Left hindlimb (tissue), 1 donor: ENCODE results near the gene PTPN13.

ENCODE experiments used
- DNase-seq: peaks from one replicate; pipeline ENCODE4 v3.0.0-alpha.2; 2018

PTPN13 gene

DNA sequence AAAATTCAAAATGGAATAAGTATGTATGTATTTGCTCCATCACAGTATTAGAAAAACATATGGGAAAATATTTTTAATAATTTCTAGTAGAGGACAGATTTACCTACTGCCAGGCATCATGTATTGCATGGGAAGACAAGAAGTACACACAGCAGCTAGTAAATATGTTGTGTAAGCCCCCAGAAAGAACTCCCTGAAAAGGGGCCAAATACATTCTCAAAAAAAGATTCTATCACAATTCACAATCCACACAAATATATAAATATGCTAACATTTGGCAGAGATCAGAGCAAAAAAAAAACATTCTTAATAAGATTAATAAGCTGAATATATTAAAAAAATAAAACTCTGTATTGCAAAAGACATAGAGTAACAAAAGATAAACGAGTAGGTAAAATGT is 227.0 kb downstream of the PTPN13 start:
- no peak for DNase-seq

DNA sequence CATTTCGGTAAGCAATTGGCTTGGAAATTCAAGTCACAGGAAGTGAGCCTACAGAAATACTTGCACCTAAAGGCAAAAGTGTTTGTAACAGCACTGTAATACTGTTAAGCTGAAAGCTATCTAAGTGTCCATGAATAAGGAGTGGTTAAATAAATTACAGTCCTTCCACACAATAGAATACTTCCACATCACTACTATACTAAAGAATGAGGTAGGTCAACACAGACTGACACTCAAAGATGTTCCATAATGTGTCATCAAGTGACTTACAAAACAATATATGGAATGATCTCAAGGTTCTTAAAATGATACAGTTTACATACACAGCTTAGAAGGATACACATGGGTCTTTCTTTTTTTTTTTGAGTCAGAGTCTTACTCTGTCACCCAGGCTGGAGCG is 228.0 kb downstream of the PTPN13 start:
- DNase-seq, result no peak

DNA sequence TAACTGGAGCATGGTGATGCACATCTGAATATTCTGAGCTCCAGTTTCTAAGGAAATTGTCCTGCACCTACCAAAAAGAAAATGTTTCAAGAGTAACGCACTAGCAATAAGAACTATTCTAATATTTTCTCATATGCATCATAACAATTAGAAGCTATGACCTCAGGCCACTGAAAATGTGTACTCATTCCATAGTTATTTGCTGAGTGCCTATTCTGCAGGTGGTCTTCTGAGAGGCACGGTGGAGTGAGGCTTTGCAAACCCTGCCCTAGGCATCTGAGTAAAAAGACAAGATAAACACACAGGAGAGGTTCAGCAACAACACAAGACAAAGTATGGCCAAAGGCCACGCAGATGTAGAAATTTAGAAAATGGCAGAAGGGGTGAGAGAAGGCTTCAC is 231.4 kb downstream of the PTPN13 start:
- DNase-seq, result no peak

DNA sequence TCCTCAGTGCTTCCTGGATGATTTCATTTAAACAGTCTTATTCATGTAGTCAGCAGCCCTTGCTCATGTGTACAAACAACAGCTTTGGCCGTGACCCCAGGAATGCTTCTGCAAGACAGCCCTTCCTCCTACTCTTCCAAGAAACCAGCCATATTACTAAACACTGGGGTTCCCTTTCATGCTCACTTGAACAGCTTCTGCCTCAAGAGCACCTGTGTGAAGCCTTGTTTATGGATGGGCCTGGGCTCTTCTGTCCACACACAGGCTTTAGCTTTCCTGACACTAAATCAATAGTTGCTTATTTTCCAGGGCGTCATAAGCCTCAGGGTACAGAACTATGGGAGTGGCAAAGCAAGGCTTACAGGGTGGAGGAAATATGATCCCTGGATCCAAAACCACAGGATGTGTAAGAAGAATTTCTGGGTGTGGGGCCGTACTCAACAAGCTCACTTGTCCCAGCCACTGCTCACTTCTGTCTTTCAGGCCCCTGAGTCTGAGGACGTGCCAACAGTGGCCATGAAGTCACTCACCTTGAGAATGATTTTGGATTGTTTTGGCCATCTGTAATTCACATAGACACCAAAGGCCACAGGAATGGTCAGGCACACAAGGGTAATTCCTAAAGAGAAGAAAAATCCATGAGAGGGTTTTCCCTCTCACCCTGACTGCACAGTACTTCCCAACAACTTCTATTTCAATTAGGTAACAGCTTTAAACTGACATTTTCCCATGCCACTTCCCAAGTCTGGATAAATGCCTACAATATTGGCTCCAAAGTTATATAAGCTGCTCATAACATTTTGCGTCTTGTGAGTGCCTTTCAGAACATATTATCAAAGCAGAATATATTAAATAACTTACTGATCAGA is 237.4 kb downstream of the PTPN13 start:
- no peak for DNase-seq

DNA sequence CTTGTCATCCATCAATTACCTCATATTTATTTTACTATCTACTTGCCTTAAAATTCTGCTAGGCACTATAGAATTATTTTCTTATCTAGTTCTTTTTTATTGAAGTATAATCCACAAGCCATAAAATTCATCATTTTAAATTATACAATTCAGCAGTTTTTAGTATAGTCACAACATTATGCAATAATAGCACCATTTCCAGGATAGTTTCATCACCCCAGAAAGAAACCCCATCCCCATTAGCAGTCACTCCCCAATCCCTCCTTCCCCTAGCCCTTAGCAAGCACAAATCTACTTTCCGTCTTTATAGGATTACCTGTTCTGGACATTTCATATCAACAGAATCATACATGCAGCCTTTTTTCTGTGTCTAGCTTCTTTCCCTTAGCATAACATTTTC is 239.5 kb downstream of the PTPN13 start:
- DNase-seq, result no peak

DNA sequence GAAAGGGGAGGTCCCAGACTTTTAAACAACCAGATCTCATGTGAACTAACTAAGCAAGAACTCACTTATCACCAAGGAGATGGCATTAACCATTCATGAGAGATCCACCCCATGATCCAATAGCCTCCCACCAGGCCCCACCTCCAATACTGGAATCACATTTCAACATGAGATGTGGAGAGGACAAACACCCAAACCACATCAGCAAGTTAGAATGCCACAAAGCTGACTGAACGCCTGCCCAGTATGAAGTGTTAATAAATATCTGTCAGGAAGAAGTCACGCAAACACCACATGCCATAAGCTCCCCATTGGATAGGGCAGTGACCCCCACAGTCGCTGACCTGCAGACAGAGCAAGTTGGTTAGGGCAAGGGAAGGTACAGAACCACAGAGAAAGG is 240.8 kb downstream of the PTPN13 start:
- no peak for DNase-seq

DNA sequence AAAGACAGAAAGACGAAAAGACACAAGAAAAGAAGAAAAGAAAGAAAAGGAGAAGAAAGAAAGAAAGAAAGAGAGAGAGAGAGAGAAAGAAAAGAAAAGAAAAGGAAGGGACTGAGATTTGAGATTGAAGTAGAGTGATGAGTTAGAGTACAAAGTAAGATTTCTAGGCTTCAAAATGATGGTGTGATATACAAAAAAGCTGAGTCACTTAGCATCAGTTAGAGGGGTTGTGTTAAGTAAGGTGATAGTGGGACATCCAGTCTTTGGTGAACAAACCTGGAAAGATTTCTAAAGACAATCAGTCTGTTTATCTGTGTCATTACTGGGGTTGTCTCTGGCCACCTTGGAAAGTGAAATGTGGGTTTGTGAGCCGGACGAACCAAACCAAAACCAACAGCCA is 241.6 kb downstream of the PTPN13 start:
- no peak for DNase-seq

DNA sequence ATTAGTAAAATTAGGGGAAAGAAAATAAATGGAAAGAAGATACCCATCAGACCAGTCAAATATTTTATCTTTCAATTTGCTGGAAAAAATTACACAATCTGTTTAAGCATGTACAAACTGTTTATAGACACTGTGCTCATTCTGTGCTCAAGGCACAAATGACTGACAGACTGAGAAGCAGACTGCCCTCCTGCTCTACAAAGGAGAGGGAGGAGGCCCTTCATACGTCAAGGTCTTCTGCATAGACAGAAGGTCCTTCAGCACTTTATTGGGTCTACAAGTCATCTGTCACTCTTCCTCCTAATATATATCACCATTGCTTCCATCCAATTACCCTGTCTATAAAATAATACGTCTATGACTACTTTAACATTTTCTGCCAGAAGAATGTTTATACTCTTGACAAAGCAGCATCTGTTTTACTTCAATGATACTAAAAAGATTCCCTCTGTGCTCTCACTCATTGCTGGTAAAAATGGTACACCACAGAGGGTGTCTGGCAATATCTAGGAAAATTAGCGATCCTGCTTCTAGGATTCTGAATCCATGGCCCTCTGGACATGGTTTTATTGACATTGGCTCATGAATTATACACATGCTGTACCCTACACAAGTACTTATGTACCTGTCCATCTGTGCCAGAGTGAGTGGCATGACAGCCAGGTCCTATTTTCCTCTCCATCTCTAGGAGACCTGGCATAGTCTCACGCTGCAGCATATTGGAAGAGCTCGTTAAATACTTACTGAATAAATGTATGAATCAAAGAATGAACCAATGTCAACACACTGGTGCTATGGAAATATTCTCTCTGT is 243.8 kb downstream of the PTPN13 start:
- DNase-seq, result no peak

DNA sequence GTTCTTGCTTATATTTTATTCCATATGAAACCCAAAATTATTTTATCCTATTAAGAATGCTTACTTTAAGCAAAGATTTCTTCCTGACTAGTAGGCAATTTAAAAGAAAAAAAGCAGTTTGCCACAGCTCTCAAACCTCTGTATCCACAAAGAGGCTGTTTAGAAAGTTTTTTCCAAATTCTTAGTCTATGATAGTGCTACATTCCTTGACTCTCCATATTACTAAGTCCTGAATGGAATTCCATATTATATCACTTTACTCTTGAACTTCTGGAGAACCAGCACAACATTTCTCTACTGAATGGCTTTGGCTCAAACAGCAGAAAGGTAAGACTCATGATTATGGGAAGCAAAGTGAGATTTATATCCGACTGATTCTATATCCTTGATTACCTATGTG is 246.7 kb downstream of the PTPN13 start:
- DNase-seq, result no peak

DNA sequence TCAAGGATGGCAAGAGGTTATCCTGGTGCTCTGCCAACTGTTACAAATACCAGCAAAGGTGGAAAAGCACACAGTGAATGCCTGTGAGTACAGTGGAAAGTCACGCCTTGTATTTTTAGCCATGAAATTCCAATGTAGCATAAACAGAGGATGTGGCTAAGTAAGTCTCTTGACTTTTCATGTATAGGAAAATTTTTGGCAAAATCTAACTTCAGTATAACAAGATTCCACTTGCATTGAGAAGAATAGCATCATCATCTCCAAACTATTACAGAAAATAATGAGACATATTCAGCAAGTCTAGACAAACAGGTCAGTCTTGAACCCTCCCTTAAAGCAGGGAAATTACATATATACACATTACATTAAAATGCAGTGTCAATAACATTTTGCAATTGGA is 247.2 kb downstream of the PTPN13 start:
- no peak for DNase-seq

DNA sequence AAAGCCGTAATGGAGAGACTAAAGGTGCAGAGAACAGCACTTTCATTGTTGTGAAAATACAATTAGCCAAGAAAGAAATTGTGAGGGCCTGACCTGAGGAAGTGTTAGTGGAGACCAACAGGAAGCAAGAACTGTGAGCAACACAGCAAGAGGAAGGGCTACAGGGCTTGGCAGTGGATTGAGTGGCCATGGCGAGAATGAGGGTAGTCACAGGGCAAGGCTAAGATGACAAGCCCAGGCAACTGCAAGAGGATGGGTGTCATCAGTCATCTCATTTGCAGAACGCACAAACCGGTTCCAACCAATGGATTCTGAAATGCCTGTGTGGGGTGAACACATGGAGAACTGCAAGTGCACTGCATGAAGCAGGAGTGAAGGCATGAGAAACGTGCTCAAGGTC is 251.5 kb downstream of the PTPN13 start:
- no peak for DNase-seq

DNA sequence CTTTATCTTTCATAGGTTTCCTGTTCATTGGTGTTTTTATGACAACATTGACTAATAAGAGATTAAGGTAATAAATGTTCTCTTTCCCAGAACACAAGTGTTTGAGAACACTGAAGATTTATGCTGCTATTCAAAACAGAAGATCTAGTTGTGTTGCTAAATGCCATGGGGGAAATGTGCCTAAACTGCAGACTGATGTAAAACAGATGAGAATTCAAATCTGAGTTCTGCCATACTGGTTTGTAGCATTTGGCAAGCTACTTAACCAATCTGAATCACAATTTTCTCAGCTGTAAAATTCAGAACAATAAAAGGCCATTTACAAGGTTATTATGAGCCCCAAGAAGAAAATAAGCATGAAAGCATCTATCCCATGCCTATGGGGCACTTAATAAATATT is 252.8 kb downstream of the PTPN13 start:
- DNase-seq, result no peak

DNA sequence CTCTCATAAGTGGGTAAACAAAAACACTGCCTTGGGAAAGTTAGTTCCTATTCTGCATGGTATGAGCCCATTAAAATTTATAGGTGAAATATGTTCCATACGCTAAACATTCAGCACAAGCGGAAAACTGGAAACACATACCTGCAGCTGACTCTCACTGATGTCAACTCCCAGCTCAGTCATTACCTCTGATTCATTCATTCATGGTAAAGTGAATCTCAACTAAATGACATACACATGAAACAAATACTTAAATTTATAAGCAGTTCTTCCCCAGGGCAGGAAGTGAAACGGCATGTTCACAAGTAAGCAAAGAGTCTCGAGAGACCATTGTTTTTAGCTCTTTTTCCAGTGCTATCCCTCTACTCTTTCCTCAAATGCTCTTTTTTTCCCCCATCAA is 253.5 kb downstream of the PTPN13 start:
- DNase-seq, result no peak

DNA sequence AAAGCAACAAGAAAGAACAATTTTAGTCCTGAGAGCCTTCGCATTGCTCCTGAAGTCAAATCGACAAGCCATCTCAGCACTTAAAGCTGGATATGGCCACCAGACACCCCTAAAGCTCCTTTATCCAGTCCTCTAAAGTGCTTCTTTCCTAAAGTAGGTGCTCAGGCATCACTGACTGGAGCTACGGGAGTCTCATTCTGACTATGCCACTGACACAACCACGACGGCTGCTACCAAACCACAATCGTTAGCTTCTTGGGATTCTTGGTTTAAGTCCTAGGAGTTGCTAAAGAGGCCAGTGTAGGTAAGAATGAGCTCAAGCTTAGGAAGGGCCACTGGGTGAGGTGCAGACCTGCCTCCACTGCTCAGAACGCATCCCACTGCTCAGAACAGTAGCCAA is 254.0 kb downstream of the PTPN13 start:
- no peak for DNase-seq

DNA sequence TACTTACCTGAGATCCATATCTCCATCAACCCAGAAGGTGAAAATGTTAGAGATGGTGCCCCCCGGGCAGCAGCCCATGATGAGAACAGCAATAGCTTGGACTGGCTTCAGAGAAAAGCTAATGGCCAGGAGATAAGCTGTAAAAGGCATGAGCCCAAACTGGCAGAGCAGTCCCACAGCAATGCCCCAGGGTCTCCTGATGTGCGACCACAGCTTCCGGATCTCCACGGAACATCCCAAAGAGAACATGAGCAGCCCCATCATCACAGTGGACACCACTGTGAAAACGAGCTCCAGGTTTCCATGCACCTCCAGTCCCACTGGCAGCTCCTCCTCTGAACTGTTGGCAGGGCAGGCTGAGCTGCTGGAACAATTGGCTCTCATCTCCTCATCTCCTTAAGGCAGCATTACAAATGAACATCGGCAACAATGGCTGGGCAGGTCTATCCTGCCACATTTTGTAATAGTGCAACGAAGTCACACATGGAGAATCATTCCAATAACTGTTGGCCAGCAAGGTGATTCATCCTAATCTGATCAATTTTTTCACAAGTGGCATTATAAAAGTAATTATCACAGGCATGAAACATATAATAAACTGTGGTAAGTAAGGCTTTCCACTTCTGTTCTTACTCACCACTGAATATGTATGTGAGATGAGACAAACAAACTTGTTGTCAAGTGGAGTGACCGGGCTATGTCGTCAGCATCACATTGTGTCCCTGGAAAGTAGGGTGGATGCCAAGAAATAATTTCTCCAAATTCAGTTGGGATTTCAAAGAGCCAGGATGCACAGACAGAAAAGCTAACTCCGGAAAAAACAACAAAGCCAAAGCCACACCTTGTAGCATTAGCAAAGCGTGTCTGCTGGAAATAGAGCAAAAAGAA is 254.9 kb downstream of the PTPN13 start, which contains the start of gene SLC10A6:
Gene SLC10A6, minus strand, starts transcription at position 653 of the 888 bp plus-strand sequence. Its CDS starts 269 bp downstream, at position 384.
- no peak for DNase-seq

DNA sequence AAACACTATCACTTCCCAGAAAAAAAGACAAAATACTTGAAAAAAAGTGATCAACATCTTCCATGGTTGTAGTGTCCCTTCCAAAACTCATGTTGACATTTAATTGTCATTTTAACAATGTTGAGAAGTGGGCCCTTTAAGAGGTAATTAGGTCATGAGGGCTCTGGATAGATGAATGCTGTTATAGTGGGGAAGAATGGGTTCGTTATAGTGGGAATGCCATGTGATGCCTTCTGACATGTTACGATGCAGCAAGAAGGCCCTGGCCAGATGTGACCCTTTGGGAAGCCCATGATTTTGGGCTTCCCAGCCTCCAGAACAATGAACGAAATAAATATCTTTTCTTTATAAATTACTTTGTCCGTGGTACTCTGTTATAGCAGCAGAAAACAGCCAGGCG is 259.1 kb downstream of the PTPN13 start:
- DNase-seq, result no peak

DNA sequence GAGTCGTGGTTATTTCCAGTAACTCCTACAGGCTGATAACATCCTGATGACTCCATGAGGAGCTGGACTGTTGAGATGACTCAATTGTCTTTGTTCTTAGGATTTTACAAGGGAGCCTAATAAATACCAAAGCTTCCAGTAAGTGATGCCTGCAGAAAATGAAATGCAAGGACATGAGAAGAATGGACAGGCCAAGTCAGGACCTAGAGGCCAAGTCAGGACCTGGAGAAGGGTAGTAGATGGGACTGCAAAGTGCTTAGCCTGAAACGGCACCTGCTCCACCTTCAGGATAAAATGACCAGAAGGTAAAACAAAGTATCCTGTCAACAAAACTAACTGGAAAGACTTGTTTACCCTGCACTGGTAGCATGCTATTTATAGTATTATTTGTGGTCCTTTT is 261.5 kb downstream of the PTPN13 start:
- DNase-seq, result no peak

DNA sequence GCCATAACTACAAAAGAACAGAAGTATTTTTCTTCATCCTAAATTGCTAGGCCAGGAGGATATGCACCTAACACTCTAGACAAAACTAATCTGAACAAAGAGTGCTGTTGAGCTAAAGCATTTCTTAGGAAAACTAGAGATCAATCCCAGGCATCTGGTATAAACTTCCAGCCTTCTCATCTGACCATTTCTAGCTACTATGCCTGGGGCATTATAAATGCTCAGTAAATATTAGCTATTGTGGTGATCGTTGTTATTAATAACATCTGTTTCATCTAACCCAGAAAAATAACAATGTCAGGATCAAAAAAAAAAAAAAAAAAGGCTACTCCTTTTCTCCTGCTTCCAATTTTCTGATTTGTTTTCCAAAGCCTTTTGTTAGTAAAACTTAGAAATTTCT is 262.8 kb downstream of the PTPN13 start:
- no peak for DNase-seq

DNA sequence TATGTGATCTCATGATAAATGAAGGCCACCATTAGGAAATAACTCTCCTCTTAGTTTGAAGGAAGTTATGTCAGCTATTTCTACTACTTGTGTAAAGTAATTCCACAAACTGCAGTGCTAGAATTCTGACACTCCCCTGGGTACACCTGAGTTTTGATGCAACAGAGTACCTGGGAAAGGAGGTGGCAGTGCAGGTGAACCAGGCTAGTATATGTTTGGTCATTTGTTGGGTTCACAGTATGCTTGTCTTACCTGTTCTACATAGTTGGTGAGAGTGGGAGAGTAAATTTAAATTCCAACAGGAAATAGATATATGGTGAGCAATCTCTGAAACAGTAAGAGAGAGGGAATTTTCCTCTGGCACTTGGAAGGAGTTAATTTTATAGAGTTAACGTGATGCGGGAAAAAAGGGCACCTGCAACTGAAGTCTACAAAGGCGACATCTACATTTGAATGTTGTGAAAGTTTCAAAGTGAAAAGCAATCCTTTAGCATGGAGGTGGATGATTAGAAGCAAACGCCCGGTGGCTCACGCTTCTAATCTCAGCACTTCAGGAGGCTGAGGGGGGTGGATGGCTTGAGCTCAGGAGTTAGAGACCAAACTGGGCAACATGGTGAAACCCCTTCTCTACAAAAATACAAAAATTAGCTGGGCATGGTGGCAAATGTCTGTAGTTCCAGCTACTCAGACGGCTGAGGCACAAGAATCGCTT is 263.4 kb downstream of the PTPN13 start:
- no peak for DNase-seq
